Sigmoid colon (tissue), 7 donors: ENCODE measurements around the gene OR13C3. TPM values are rescaled to one million over a fixed set of nuclear protein-coding genes. Genes with fewer than 3 reads are reported as not detected.

Experiments
- DNase-seq: peaks from one replicate; pipeline ENCODE4 v3.0.0-alpha.2; 2019
- H3K27ac ChIP-seq, 4 donors: fragments of 200-600 bp; sonication (generic); one replicate each; pipeline ENCODE4 v1.5.1; 2016 to 2019; ENCODE audit warnings: mild to moderate bottlenecking in 1 of 4
- H3K27me3 ChIP-seq, 3 donors: fragments of 200-600 bp; sonication (generic); one replicate each; pipeline ENCODE4 v1.5.1; 2019; ENCODE audit warnings: mild to moderate bottlenecking in 1 of 3
- H3K36me3 ChIP-seq, 4 donors: fragments of 200-600 bp; sonication (generic); one replicate each; pipeline ENCODE4 v1.5.1; 2016 to 2019
- H3K4me1 ChIP-seq, 4 donors: fragments of 200-600 bp; sonication (generic); one replicate each; pipeline ENCODE4 v1.5.1; 2017 to 2019
- H3K4me3 ChIP-seq, 4 donors: fragments of 200-600 bp; sonication (generic); one replicate each; pipeline ENCODE4 v1.5.1; 2017 to 2019; ENCODE audit warnings: mild to moderate bottlenecking in 2 of 4, moderate library complexity in 1 of 4
- H3K9me3 ChIP-seq, 4 donors: fragments of 200-600 bp in 3 of 4; sonication (generic) in 3 of 4; one replicate each; pipeline versions ENCODE4 v1.5.1 to v1.6.1; 2013 to 2019
- EP300 ChIP-seq, 4 donors: sonication (generic); formaldehyde crosslinking; IDR thresholded peaks; one replicate each; pipeline ENCODE4 v1.6.1; 2017; ENCODE audit warnings: antibody characterized with exemption in 4 of 4
- POLR2A ChIP-seq, 2 donors: fragments of 450-650 bp; IDR thresholded peaks; one replicate each; pipeline ENCODE4 v1.6.1; 2016; ENCODE audit warnings: antibody characterized with exemption in 2 of 2, mild to moderate bottlenecking in 2 of 2, moderate library complexity in 2 of 2
- POLR2AphosphoS5 ChIP-seq, 4 donors: sonication (generic); formaldehyde crosslinking; IDR thresholded peaks; one replicate each; pipeline ENCODE4 v1.6.1; 2017; ENCODE audit warnings: antibody characterized with exemption in 4 of 4
- WGBS, 2 donors: extraction: QIAGEN DNeasy Blood & Tissue Kit; methylation state at CpG; one replicate each; pipeline ENCODE4 v1.1.7; 2013; 5-methylcytosine and 5-hydroxymethylcytosine counted together
- intact Hi-C: fragments of 100-400 bp; cut with DNase I; formaldehyde crosslinking; loops from one replicate; pipeline ENCODE4 v1.15.1; 2023
- polyA plus RNA-seq, 3 donors: library from polyadenylated mRNA; stranded (reverse); fragments of 200-250 nt; gene quantifications; one replicate each; pipeline ENCODE4 v1.2.3, GENCODE V29; 2013
- total RNA-seq, 4 donors: library from RNA; depleted of rRNA; stranded (reverse); fragments of >200 nt; gene quantifications; one replicate each; pipeline ENCODE4 v1.1.0, GENCODE V29; 2016
- TF ChIP-seq, protein P1 (sequence below), 4 experiments: fragments of 450-650 bp in 3 of 4; fragments of 200-600 bp in 1 of 4; IDR thresholded peaks; one replicate each; pipeline ENCODE4 v1.5.1; 2016 to 2019; ENCODE audit warnings: antibody characterized with exemption in 4 of 4, mild to moderate bottlenecking in 3 of 4, moderate library complexity in 2 of 4
- donor health status: healthy with polysubstance abuse.
- donor health status: Bipolar disorder and iron deficiency.
- donor health status: healthy.

The OR13C3 gene
- total and polyA plus RNA-seq, 7 donors: not detected

DNA sequence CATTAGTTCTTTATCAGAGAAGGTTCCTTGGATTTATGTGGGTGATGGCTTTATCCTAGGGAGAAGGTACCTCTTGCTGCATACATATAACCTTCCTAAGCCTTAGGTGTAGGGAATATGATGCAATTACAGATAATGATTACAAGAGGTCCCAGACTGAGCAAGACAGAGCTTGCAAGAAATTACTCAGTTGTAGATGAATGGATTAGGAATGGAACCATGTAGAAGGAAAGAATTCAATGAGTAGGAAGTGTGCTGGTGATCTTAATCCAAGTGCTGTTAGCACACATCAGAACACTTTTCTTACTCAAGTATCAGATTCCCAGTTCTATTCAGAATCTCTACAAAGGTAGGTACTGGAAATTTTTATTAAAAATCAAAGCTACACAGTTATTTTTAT, 30.1 kb downstream of the OR13C3 start:
- Histone ChIP-seq H3K27me3 (no peaks in the 10 kb centered on the region), H3K36me3 (no peaks in the 10 kb centered on the region), H3K4me1 (no peaks in the 10 kb centered on the region), H3K27ac (no peak overlapping the region), H3K4me3 (no peak overlapping the region), H3K9me3 (no peaks in the 10 kb centered on the region)
- TF ChIP-seq, protein P1, sequence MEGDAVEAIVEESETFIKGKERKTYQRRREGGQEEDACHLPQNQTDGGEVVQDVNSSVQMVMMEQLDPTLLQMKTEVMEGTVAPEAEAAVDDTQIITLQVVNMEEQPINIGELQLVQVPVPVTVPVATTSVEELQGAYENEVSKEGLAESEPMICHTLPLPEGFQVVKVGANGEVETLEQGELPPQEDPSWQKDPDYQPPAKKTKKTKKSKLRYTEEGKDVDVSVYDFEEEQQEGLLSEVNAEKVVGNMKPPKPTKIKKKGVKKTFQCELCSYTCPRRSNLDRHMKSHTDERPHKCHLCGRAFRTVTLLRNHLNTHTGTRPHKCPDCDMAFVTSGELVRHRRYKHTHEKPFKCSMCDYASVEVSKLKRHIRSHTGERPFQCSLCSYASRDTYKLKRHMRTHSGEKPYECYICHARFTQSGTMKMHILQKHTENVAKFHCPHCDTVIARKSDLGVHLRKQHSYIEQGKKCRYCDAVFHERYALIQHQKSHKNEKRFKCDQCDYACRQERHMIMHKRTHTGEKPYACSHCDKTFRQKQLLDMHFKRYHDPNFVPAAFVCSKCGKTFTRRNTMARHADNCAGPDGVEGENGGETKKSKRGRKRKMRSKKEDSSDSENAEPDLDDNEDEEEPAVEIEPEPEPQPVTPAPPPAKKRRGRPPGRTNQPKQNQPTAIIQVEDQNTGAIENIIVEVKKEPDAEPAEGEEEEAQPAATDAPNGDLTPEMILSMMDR (IDR thresholded peaks at IDR 0.05): no peak
- TF ChIP-seq EP300 (IDR thresholded peaks at IDR 0.05) (no peak), POLR2AphosphoS5 (IDR thresholded peaks at IDR 0.05) (no peak), POLR2A (IDR thresholded peaks at IDR 0.05) (no peak)
- no peak for DNase-seq
- intact Hi-C loops: no loop called here

DNA sequence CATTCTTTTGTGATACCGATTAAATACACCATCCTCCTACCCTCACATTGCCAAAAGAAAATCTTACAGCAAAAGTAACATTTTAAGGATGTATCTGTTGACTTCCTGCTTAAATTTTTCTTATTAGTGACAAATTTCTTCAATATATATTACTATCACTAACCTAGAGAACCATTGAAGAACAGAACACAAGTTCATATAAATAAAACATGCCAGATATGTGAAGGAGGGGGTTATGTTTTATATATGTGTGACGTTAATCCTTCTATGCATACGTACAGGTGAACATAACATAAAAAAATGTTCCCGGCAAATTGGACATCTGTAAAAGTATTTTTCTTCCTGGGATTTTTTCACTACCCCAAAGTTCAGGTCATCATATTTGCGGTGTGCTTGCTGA, 32.7 kb downstream of the OR13C3 start, which contains the start of gene OR13F1:
TSS of gene OR13F1 (plus strand) at position 301 of the 400 bp plus-strand sequence. CDS start at position 301, 0 bp downstream.
- WGBS, 2 donors: 91 to 94% methylated on average over 5 of the region's 5 CpGs

DNA sequence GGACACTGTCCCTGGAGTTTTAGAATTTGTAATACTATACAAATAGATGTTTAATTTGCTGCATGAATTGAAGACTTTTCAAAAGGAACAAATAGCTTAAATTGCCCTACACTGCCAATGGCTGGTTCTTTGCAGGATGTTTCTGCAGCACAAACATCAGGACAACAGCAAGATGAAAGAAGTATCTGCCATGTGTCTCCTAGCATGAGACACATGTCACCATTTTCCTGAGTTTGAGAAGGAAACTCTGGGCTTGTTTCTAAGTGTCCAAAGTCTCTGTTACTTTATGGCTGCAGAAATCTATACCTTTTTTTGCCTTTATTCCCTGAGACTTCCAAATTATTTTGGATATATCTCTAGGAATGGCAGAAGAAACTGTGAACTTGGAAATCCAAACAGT, 33.2 kb downstream of the OR13C3 start:
- no peak for DNase-seq
- no peak overlapping the region for H3K4me3 ChIP-seq
- H3K27me3 ChIP-seq: no peaks in the 10 kb centered on the region
- no peaks in the 10 kb centered on the region for H3K36me3 ChIP-seq
- intact Hi-C loops: no loop called here
- TF ChIP-seq POLR2AphosphoS5 (IDR thresholded peaks at IDR 0.05) (no peak), POLR2A (IDR thresholded peaks at IDR 0.05) (no peak), EP300 (IDR thresholded peaks at IDR 0.05) (no peak)
- TF ChIP-seq, protein P1 (IDR thresholded peaks at IDR 0.05): no peak
- H3K27ac ChIP-seq: no peak overlapping the region
- no peaks in the 10 kb centered on the region for H3K4me1 ChIP-seq
- no peaks in the 10 kb centered on the region for H3K9me3 ChIP-seq

More for the DNA sequence above, 32.7 kb downstream of the OR13C3 start, which contains the start of gene OR13F1:
- H3K4me3 ChIP-seq: no peak within 1 kb of the TSS
- no peak within 1 kb of the TSS for H3K27ac ChIP-seq
- no peak for DNase-seq
- H3K9me3 ChIP-seq: no peaks in the 10 kb centered on the region
- H3K4me1 ChIP-seq: no peaks in the 10 kb centered on the region
- no peaks in the 10 kb centered on the region for H3K27me3 ChIP-seq
- H3K36me3 ChIP-seq: no peaks in the 10 kb centered on the region
- TF ChIP-seq POLR2AphosphoS5 (IDR thresholded peaks at IDR 0.05) (no peak), POLR2A (IDR thresholded peaks at IDR 0.05) (no peak), EP300 (IDR thresholded peaks at IDR 0.05) (no peak)
- TF ChIP-seq, protein P1 (IDR thresholded peaks at IDR 0.05): no peak
- intact Hi-C loops: no loop called here

DNA sequence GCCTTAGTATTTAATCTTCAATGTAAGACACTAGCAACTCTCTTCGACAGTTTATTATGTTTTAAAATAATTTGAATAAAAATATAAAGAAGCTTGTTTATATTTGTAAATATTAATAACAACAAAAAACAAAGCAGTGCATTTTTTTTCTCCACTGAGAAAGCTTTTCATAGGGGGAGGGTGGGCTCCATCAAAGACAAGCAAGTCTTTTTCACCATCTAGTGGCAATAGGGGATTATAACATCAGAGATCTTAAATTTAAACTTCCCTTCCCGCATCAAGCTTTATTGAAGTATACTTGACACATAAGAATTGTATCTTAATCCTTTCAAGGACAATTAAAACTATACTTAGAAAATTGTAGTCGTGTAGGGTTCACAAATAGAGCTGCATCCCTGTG, 41.8 kb downstream of the OR13C3 start:
- Histone ChIP-seq H3K27me3 (no peaks in the 10 kb centered on the region), H3K27ac (no peak overlapping the region), H3K9me3 (no peaks in the 10 kb centered on the region), H3K36me3 (no peaks in the 10 kb centered on the region), H3K4me3 (no peak overlapping the region), H3K4me1 (no peaks in the 10 kb centered on the region)
- WGBS, 2 donors: 41 to 43% methylated on average over 3 of the region's 3 CpGs
- DNase-seq: no peak
- TF ChIP-seq POLR2AphosphoS5 (IDR thresholded peaks at IDR 0.05) (no peak), POLR2A (IDR thresholded peaks at IDR 0.05) (no peak), EP300 (IDR thresholded peaks at IDR 0.05) (no peak)
- TF ChIP-seq, protein P1 (IDR thresholded peaks at IDR 0.05): no peak
- intact Hi-C loops: no loop called here

Other genes with a start within 250 kb of the OR13C3 start
- not detected for gene OR13F1, start 32.6 kb downstream of the OR13C3 start, total RNA-seq
- not detected for gene OR13F1, start 32.6 kb downstream of the OR13C3 start, polyA plus RNA-seq
- gene OR13C4, start 9.6 kb downstream of the OR13C3 start, total RNA-seq: not detected
- not detected for gene OR13C4, start 9.6 kb downstream of the OR13C3 start, polyA plus RNA-seq
- gene OR13C8, start 32.3 kb upstream of the OR13C3 start, total RNA-seq: not detected
- not detected for gene OR13C8, start 32.3 kb upstream of the OR13C3 start, polyA plus RNA-seq
- not detected for gene OR13C5, start 62.6 kb upstream of the OR13C3 start, total RNA-seq
- gene OR13C5, start 62.6 kb upstream of the OR13C3 start, polyA plus RNA-seq: not detected
- gene OR13C2, start 68.8 kb upstream of the OR13C3 start, total RNA-seq: under 1 TPM in 1 of 4 donors, not detected in 3; 0.49 TPM
- not detected for gene OR13C2, start 68.8 kb upstream of the OR13C3 start, polyA plus RNA-seq
- under 1 TPM in 1 of 4 donors, not detected in 3; 0.36 TPM for gene OR13C9, start 81.3 kb upstream of the OR13C3 start, total RNA-seq
- not detected for gene OR13C9, start 81.3 kb upstream of the OR13C3 start, polyA plus RNA-seq
- not detected for gene OR13D1, start 157.7 kb upstream of the OR13C3 start, total RNA-seq
- not detected for gene OR13D1, start 157.7 kb upstream of the OR13C3 start, polyA plus RNA-seq
- gene NIPSNAP3A, start 210.8 kb upstream of the OR13C3 start, total RNA-seq: 10 to 100 TPM; 18.3 to 23.8 (median 22.0) TPM
- 10 to 100 TPM; 24.5 to 97.9 (median 92.7) TPM for gene NIPSNAP3A, start 210.8 kb upstream of the OR13C3 start, polyA plus RNA-seq
- gene NIPSNAP3B, start 227.3 kb upstream of the OR13C3 start, total RNA-seq: 1 to 10 TPM in 3 of 4 donors, under 1 TPM in 1; 0.83 to 2.3 (median 1.5) TPM
- 1 to 10 TPM in 1 of 3 donors, not detected in 2; 1.2 TPM for gene NIPSNAP3B, start 227.3 kb upstream of the OR13C3 start, polyA plus RNA-seq